Hindlimb muscle (tissue), 1 donor: ENCODE measurements around the gene TNFAIP8. TPM values are rescaled to one million over a fixed set of nuclear protein-coding genes. Genes with fewer than 3 reads are reported as not detected.

Experiments used
- DNase-seq: peaks from one replicate; pipeline ENCODE4 v3.0.0-alpha.2; 2013
- polyA plus RNA-seq: library from polyadenylated mRNA; unstranded; fragments of 120-200 nt; gene quantifications from one replicate; pipeline ENCODE4 v1.2.1, GENCODE V29; 2013; ENCODE audit not compliant: insufficient read length

TNFAIP8 gene
- 12.3 TPM for polyA plus RNA-seq

DNA sequence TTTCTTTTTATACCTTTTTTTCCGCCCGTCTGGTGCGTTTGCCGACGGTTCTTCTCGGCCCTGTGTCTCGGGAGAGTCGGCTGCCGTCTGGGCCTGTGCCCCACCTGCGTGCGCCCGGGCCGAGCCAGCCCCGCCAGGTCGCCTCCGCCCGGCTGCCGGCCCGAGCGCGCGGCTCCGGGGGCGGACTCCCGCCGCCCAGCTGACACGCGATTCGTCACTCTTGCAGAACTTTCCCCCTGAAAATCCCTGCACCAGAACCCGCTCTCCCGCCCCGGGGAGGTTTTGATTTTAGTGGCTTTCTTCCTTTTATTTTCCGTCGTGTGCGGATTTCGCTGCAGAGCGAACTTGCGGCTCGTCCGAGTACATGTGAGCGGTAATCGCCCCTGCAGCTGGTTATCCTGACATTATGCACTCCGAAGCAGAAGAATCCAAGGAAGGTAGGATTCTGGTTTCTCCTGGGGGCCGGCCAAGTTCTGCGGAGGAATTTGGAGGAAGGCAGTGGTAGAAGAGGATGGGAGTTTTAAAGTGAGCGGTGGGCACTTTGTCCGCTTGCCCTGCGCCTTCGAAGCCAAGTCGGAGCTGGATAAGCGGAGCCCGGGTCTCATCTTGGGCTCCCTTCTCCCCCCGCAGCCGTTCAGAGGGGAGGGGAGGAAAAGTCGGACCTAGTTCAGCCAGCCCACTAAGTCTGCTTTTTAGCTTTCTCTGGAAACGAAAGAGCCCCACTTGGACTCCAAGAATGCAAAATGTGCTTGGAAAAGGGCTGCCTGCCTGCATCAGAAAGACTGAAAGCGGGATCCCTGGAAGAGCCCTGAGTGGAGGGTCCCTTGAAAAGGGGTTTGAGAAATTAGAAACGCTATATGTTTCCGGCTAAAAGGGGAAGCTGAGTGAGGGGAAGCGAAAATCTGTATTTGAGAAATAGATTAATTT lies at the start of gene TNFAIP8:
Gene TNFAIP8 (plus strand): TSS at position 335 of the 927 bp plus-strand sequence. CDS start 72 bp downstream, at position 407.
- peak; percentile 76 for DNase-seq

DNA sequence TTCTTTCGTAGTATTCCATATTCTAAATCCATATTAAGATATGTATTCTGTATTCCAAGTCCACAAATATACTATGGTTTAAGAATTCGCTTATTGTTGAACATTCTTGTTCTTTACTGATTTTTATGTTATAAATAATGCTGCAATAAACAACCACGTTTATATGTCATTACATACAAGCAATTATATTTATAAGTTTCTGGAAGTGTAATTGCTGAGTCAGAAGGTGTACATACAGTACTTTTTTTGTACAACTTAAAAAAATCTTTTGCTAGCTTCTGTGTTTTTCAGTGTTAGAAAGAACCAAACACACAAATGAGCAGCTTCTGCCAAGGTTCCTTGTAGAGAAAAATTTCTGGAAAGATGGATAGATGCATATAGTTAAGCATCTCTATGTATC lies 48.6 kb upstream of the TNFAIP8 start:
- no peak for DNase-seq

DNA sequence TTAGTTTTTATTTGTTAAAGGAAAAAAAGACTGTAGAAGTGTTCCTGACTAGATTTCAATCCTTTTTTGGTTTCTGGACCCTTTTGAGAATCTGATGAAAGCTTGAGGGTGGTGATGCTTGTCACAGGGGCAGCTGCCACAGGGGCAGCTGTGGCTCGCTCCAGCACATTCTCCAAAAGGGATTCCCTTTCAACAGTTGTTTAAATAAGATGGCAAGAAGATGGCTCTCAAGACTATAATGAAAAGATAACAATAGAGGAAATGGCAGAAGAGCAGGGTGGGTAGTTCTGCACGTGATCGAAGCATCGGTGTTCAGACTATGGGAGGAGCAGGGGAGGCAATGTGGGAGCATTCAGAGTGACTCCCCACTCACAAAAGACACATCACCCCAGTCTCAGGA lies 46.5 kb upstream of the TNFAIP8 start:
- no peak for DNase-seq

DNA sequence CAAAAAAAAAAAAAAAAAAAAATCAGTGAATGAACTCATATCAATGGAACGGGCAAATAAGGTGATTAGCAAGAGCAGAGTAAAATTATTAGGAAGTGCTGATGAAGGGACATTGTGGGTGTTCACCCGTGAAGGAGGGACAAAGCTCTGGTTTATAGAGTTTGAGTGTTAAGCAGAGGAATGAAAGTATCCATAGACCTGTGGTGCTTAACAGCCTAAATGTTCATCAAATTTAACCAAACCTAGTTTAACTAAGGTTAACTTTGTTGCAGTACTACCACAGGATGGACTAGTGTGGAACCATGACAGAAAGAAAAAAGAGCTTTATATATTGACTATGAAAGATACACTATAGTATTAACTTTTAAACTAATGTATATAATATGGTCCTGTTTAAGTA lies 44.1 kb upstream of the TNFAIP8 start:
- no peak for DNase-seq

DNA sequence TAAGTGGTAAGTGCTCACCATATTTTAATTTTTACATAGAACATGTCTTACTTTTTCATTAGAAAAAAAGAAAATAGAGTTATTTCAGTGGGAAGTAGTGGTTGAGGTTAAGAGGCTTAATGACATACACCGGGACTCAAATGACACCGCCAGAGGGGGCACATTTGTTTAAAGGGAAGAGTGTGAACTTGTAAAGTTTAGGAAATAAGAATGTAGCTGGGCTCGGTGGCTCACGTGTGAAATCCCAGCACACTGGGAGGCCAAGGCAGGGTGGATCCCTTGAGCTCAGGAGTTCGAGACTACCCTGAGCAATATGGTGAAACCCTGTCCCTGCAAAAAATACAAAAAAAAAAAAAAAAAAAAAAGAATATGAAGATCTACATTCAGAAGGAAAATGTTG lies 43.4 kb upstream of the TNFAIP8 start:
- no peak for DNase-seq

DNA sequence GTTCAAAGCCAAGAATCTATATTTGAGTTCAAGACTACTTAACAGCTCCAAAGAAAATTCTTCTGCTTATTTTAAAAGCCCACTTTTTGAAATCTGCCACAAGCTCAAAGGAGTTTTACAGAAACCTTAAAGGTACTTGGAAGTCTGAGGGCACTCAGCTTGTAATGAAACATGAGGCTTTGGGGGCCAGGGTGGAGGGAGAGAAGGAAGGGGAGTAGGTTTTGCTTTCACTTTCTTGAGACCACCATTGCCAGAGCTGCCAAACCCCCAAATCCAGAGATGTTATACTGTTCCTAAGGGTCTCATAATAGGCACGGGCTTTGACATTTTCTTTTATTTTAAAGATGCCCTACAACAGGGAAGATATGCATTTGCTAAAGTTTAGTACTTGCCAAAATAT lies 42.6 kb upstream of the TNFAIP8 start:
- DNase-seq: no peak

DNA sequence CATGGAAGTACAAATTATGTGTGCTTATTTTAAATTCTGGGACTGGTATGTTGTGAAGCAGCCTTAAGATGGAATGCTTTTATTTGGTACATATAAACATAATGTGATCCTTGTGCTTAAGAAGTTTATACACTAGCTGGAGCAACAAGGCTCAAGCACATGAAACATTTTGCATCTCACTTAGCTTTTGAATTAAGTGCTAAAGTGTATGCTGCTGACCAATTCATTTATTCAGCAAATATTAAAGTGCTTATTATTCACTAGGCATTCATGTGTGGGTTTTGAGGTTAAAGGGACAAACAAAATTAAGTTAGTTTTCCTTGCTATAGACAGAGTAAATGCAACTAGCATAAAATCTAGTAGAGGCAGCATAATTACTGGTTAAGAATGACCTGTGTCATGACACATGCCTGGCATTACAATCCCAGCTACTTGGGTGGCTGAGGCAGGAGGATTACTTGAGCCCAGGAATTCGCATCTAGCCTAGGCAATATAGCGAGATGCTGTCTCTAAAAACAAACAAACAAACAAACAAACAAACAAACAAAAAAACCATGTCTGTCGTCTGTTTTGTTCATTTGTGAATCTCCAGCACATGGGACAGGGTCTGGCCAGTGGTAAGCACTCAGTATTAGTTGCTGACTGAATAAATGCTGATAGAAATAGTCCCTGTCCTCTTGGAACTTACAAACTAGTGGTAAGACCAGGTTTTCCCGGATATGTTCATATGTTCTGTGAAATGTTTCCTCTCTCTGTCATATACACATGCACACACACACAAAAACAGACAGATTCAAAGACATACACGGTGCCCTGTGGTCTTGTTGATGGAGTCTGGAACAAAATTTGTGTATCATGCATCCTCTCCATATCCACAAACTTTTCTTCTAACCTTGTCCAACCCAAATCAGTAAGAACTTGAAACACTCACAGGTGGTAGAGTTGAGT lies 41.9 kb upstream of the TNFAIP8 start:
- no peak for DNase-seq

DNA sequence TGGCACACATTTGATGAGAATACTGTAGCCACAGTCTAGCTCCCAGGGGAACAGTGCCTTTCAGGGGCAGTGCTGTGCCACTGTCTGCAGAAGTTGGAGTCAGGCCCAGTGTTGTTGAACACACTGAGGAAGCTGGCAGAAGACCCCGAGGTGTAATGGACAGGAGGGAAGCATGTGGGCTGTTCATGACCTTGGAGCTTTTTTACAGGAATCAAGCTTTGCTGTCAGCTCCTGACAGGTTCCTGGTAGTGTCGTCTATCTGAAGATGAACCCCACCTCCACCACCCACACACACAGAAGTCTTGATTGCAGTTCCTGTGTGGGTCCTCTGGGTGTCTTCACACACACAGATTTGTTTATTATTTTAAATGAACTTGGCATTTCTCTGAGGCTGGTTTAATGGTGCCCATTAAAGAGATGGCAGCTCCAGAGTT lies 40.3 kb upstream of the TNFAIP8 start:
- DNase-seq: no peak

DNA sequence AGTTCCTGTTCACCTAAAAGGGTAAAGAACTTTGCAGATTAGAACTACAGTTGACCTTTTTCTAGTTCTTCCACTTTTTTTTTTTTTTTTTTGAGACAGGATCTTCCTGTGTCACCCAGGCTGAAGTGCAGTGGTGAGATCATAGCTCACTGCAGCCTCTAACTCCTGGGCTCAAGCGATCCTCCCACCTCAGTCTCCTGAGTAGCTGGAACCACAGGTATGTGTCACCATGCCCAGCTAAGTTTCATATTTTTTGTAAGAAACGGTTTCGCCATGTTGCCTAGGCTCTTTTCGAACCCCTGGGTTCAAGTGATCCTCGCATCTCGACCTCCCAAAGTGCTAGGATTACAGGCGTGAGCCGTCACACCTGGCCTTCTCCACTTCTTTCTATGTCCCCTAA lies 39.7 kb upstream of the TNFAIP8 start:
- no peak for DNase-seq

DNA sequence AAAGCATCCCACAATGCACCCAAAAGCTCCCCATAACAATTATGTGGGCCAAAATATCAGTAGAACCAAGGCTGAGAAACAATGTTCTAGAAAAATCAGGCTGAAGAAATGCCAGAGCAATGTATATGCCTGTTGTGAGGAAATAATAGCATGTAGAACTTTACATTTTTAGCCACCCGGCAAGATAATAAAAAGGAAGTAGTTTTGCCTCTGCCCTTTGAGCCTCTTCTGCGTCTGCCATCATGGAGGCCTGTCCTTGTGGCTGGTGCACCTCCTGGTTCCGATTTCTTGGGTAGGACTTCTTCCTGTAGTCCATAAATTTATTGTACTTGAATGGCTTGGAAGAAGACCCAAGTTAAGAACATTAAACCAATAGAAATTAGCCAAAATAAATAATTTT lies 38.9 kb upstream of the TNFAIP8 start:
- no peak for DNase-seq

DNA sequence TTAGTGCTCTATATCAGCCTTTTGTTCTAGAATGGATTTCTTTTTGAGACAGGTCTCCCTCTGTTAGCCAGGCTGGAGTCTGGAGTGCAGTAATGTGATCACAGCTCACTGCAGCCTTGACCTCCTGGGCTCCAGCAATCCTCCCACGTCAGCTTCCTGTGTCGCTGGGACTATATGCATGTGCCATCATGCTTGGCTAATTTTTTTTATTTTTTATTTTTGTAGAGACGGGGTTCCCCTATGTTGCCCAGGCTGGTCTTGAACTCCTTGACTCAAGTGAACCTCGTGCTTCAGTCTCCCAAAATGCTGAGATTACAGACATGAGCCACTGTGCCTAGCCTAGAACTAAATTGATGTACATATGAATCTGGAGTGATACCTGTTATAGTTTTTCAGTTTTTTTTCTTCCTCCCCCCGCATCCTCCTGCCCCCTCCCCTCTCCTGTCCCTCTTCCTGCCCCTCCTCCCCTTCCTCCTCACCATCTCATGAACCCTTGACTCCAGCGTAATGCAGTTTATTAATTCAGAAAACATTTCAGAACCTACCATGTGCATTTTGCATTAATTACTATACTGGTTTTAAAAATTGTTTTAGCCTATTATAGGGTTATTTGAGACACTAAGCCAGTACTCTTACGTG lies 37.4 kb upstream of the TNFAIP8 start:
- DNase-seq: no peak

DNA sequence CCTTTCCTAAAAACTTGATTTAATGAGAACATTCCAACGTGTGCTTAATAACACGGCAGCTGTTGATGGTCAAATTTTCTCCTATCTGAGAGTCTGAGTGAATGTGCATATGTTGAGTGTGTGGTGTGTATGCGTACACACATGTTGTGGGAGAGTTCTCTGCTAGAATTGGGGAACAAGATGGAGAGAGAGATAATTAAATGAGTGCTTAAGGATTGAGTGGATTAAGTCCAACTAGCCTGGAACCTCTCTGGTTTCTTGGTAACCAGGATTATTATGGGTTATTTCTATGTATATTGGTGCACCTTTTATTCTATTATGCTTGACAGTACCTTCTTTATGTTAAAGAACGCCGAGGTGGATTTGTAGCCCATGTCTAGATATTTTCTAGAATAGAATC lies 36.4 kb upstream of the TNFAIP8 start:
- DNase-seq: no peak

DNA sequence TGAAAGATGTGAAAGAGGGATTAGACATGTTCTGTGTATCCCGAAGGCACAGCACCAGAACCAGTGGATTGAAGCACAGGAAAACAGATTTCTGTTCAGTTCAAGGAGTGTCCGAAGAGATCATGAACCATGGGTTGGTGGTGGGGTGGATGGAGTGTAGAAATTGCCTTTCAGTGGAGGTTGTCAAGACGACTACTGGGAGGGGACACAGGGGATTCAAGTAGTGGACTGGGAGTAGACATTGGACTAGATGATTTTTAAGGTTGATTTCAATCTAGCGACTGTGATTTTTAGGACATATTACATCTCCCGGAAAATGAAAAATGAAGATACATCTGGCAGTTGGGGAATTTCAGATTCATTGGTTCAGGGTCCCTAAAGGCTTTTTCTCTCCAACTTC lies 35.9 kb upstream of the TNFAIP8 start:
- no peak for DNase-seq

DNA sequence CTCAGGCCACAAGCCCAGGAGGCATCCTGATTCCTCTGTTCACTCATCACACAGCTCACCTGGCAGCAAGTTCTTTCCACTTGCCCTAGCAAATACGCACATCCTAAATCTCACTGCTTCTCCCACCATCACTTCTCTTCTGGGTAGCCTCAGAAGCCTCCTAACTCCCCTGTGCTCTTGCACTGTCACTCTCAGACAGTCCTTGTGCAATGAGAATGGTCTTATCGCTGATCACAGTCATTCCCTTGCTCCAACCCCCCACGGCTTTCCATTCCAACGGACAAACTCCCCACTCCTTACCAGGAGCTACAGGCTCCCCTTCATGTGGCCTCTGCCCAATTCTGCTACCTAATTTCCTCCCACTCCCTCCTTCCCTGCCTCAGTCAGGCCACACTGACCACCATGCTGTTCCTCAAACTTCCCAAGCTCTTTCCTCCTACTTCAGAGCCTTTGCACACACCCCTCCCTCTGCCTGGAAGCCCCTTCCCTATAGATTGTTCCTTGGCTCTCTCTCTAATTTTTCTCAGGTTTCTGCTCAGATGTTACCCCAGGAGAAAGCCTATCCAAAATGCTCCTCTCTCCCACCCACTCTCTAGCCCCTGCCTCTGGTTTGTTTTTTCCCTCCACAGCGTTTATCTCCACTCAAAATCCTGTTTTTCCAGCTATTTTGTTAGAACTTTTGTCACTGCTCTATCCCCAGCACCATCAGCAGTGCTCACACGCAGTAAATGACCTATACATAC lies 34.1 kb upstream of the TNFAIP8 start:
- no peak for DNase-seq

DNA sequence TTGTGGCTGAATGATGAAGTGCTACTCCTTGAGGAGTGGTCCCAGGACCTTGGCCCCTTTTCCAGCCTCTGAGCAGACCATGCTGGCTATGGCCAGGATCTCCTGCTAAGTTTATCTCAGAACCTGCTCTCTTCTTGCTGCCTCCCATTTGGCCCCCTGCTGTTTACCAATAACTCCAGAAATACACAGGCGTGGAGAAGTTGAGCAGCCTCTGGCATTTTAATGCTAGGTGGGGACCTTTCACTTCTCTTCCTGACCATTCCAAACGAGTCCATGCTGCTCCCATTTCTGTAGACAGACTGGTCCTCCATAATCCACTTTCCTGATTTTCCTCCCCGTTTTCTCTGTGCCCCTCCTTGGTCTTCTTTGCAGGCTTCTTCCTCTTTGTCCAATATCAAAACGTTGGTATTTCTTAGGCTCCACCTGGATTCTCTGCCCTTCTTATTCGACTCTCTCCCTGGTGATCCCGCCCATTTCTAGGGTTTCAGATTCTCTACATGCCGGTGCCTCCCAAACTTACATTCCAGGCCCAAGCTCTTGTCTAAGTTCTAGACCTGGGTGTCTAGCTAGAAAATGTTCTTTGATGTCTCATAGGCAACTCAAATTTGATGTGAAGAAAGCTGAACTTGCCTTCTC lies 33.4 kb upstream of the TNFAIP8 start:
- DNase-seq: no peak

DNA sequence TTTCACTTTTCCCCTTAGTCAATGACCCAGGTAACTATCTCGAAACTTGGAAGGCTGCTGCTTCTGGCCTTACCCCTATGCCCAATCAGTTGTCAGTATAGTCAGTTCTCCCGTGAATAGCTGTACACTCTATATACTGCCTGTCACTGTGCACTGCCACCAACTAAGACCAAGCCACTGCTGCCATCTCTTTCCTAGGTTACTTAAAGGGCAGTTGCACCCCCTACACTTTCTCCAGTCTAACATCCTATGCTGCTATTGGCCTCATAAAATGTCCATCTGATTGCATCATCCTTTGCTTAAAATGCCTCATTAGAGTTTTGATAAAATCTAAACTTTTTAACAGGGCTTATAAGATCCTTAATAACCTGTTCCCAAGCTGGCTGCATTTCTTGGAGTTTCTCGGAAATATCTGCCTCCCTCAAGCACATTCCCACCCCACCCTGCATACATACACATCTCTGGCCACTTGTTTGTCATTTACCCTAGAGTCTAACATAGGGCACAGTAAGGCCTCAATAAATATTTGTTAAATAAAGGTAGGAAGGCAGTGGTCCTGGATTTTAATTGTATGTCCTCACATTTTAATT lies 32.8 kb upstream of the TNFAIP8 start:
- DNase-seq: no peak

DNA sequence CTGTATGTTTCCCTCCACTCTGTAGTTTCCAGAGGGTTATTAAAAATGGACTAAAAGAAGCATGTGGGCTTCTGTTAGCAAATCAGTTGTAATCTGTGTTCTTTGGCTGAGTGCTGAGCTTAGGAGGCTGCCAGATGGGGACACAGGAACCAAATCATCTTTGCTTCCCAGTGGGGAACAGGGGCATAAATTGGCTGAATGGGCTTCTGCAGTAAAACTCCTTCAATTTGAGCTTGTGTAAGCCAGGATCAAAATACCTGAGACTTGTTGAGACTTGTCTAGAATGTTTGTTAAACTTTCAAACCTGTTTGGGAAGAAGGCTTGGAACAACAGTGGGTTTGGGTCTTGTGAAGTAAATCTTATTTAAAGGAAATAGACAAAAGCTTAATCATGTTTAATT lies 32.2 kb upstream of the TNFAIP8 start:
- no peak for DNase-seq

DNA sequence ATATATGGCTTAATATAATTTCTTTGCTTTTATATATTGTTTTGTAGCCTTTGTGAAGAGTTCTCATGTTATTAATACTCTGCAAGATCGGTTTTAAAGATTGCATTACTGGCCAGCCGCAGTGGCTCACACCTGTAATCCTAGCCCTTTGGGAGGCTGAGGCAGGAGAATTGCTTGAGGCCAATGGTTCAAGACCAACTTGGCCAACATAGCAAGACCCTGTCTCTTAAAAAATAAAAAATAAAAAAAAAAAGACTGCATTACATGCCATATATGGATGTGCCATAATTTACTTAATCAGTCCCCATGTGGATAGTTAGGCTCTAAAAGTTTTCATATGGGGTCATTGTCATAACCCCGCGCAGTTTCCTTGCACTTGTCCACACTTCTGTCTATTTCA lies 31.0 kb upstream of the TNFAIP8 start:
- DNase-seq: no peak

DNA sequence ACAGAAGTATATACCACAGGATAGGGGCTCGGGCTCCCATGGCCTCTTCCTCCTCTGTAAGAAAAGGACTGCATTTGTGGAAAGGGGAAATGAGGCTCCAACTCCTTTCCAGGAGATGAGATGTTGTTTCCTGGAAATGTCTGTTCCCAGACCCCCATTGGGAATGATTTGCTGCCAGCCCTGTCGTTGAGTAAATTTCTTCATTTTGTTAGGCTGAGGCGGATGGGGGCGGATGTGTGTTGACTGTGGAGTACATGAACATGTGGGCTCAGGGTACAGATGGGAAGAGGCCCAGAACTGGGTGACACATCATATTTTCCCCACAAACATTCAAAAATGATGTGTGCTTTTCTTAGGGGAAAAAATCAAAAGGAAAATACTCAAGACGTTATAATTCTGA lies 28.8 kb upstream of the TNFAIP8 start:
- no peak for DNase-seq

DNA sequence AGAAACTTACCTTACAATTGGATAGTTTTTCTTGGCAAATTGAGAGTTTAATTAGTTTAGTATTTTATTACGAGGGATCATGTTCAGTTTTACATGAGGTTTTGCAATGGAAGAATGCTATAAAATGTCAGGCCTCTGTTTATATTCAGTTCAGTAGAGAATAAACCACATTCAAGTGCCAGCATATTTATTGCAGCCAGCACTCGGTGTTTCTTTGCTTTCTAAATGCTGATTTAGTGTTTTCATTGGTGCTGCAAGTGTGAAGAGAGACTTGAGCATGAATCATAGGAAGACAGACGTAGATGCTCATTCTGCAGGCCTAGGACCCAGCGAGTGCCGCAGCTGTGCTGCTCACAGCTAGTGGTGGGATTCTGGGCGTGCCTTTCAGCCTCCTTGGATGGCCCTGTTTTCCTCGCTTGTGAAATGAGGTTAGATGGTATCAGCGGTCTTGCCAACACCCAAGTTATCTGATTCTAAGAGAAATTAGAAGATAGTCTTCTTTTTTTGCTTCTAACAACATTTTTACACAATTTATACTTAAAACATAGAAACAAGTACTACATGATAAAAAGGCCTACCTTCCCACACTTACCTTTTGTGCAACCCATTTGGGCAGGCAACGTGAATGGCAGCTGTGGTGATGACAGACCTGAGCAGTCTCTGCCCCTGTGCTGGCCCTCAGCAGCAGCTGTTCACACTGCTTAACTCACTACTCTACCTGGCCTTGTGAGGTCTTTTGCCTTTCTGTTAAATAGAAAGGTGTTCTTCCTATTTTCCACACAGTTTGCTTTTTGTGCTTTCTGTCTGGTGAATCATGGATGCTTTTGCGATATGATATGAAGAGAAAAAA lies 26.8 kb upstream of the TNFAIP8 start:
- DNase-seq: no peak
